ENCODE results near the gene ZNF175. TPM values are rescaled to one million over a fixed set of nuclear protein-coding genes. Genes with fewer than 3 reads are reported as not detected.

Gene ZNF175
- total RNA-seq (2022), result 10.2 and 16.1 TPM in 2 replicates
- percentile 75 among the genes with signal in this experiment for Bru-seq, nascent RNA
- BruChase-seq, experiment 1, labeled RNA remaining after a 6-hour chase, result percentile 56 among the genes with signal in this experiment
- BruChase-seq, experiment 2, labeled RNA remaining after a 2-hour chase, result percentile 69 among the genes with signal in this experiment
- long read RNA-seq, full-length matches to known transcripts, result 2 of 2 reads
- long read RNA-seq, partial matches to known transcripts, result 0 of 2 reads
- long read RNA-seq, other reads (novel, unspliced or antisense), result 0 of 2 reads

DNA sequence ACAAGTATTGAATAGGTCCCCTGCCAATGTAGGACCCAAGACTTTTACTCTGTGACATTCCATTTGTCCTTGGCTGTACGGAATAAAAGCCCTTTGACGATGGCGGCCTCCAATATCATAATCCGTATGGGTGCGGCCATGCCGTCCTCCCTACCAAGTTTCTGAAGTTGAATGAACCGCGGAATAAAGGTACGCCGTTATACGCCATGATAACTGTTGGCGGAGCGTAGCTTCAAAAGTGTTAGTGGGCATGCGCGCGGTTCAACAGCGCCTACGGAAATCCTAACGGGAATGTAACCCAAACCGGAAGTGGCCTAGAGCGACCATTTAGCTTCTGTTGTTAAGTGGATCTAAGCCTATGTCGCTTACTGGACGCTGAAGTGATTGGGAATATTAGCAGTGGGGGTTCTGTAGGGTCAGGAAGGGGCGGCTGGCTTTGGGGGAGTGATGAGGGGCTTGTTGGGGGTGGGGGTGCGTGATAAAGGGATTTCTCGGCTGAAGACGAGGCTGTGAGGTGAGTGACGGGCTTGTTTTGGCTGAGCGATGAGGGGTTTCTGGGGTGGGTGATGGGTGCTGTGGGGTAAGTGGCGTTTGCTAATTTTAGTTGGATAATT lies at the start of gene ZNF175:
ZNF175 (plus strand) TSS at position 322 of the 614 bp plus-strand sequence. CDS start 2,047 bp downstream, outside the sequence.
- Mint-ChIP-seq H3K27ac (ENCODE audit: unreplicated experiment) (peak within 1 kb of the TSS; percentile 89), H3K36me3 (ENCODE audit: insufficient read depth, unreplicated experiment) (peaks cover 10% of the 10 kb centered on the region), H3K4me1 (ENCODE audit: low read depth, unreplicated experiment) (peaks cover 11% of the 10 kb centered on the region), H3K27me3 (ENCODE audit: unreplicated experiment) (peaks cover 11% of the 10 kb centered on the region), H3K4me3 (ENCODE audit: low read depth, unreplicated experiment) (peak within 1 kb of the TSS; percentile 90), H3K9me3 (ENCODE audit: low read depth, unreplicated experiment) (no peaks in the 10 kb centered on the region)
- CTCF ChIA-PET, result interaction anchor here (0.6 to 1.1 kb wide), 6 partner anchors 9 to 149 kb away, joined by 3 to 7 read pairs (median 4); no protein-coding TSS in a partner anchor
- intact Hi-C loops (cut with micrococcal nuclease; ENCODE audit: unreplicated experiment), result loop anchor here (2.0 to 10.0 kb wide), 2 partner anchors 24 to 96 kb away; partner anchors contain the start of gene CEACAM18
- BruUV-seq (replicated peaks), result no TSS peak
- DNase-seq, result peak; percentile 93
- TF ChIP-seq, protein P1, sequence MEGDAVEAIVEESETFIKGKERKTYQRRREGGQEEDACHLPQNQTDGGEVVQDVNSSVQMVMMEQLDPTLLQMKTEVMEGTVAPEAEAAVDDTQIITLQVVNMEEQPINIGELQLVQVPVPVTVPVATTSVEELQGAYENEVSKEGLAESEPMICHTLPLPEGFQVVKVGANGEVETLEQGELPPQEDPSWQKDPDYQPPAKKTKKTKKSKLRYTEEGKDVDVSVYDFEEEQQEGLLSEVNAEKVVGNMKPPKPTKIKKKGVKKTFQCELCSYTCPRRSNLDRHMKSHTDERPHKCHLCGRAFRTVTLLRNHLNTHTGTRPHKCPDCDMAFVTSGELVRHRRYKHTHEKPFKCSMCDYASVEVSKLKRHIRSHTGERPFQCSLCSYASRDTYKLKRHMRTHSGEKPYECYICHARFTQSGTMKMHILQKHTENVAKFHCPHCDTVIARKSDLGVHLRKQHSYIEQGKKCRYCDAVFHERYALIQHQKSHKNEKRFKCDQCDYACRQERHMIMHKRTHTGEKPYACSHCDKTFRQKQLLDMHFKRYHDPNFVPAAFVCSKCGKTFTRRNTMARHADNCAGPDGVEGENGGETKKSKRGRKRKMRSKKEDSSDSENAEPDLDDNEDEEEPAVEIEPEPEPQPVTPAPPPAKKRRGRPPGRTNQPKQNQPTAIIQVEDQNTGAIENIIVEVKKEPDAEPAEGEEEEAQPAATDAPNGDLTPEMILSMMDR (IDR thresholded peaks at IDR 0.05; ENCODE audit: unreplicated experiment), result no peak

DNA sequence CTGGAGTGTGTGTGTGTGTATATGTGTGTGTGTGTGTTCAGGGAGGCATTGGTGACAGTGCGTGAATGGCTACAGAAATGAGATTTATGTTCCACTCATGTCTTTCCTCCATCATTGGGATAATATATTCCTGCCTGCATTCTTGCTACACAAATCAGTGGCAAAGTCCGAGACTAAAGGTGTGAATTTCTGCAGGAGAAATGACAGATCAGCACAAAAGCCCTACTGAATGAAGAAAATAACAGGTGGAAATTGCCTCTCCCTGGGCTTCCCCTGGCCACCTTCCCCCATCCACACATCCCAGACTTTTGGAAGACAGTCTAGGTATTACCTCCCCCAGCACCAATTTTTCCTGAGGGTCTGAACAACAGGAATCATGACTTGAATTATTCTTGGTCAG lies 49.7 kb upstream of the ZNF175 start:
- DNase-seq, result no peak

DNA sequence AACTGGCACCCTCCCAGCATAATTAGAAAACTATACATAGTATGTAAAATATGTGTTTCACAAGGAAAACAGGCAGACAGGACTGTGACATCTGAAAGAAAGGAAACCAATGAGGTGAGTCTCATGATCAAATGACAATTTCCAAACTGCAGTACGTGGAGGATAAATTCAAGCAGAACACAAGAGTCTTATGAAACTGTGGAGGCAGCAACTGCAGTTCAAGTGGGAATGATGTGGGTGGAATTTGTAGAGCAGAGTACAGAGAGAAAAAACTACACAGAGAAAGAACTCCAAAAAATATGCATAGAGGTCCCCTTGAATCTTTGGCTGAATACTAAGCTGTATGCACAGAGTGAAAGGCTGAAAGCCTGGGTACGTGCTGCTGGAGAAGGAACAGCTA lies 49.3 kb upstream of the ZNF175 start:
- TF ChIP-seq, protein P1 (IDR thresholded peaks at IDR 0.05; ENCODE audit: unreplicated experiment), result no peak
- Mint-ChIP-seq H3K27me3 (ENCODE audit: unreplicated experiment) (peaks cover 40% of the 10 kb centered on the region), H3K4me1 (ENCODE audit: low read depth, unreplicated experiment) (no peaks in the 10 kb centered on the region), H3K9me3 (ENCODE audit: low read depth, unreplicated experiment) (peaks cover 3% of the 10 kb centered on the region), H3K4me3 (ENCODE audit: low read depth, unreplicated experiment) (no peak overlapping the region), H3K36me3 (ENCODE audit: insufficient read depth, unreplicated experiment) (no peaks in the 10 kb centered on the region), H3K27ac (ENCODE audit: unreplicated experiment) (no peak overlapping the region)
- no TSS peak for BruUV-seq (replicated peaks)
- DNase-seq, result no peak
- intact Hi-C loops (cut with micrococcal nuclease; ENCODE audit: unreplicated experiment), result no loop called here
- CTCF ChIA-PET, result no interaction called here

More for the DNA sequence above, 49.7 kb upstream of the ZNF175 start:
- Mint-ChIP-seq H3K4me3 (ENCODE audit: low read depth, unreplicated experiment) (no peak overlapping the region), H3K9me3 (ENCODE audit: low read depth, unreplicated experiment) (peaks cover 3% of the 10 kb centered on the region), H3K4me1 (ENCODE audit: low read depth, unreplicated experiment) (no peaks in the 10 kb centered on the region), H3K36me3 (ENCODE audit: insufficient read depth, unreplicated experiment) (no peaks in the 10 kb centered on the region), H3K27me3 (ENCODE audit: unreplicated experiment) (peaks cover 35% of the 10 kb centered on the region), H3K27ac (ENCODE audit: unreplicated experiment) (no peak overlapping the region)
- intact Hi-C loops (cut with micrococcal nuclease; ENCODE audit: unreplicated experiment), result no loop called here
- BruUV-seq (replicated peaks), result no TSS peak
- TF ChIP-seq, protein P1 (IDR thresholded peaks at IDR 0.05; ENCODE audit: unreplicated experiment), result no peak
- CTCF ChIA-PET, result no interaction called here

DNA sequence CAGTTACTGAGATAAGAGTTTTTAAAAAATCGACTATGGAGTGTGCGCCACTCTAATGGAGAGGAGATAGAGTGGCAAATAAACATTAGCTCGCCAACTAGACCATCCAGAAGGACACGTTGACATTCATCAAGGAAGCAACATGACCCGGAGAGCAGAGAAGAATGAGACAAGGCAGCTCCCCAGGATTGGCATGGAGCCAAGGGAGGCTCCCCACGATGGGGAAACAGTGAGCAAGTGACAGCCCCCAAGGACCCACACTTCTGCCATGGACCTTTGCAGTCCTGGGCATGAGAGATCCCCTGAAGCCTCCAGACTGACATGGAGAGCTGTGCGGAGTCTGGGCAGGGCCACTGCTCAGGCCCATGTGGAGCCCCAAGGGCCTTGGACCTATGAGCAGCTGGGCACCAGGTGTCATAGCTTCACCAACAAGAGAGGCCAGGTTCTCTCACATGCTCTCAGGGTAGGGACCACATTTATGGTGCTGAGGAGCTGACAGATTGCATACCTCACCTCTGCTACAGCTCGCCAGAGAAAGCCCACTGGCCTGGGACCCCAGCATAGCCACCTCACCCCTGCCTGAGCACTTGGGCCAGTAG lies 46.3 kb upstream of the ZNF175 start:
- Mint-ChIP-seq H3K27ac (ENCODE audit: unreplicated experiment) (no peak overlapping the region), H3K4me1 (ENCODE audit: low read depth, unreplicated experiment) (no peaks in the 10 kb centered on the region), H3K36me3 (ENCODE audit: insufficient read depth, unreplicated experiment) (no peaks in the 10 kb centered on the region), H3K9me3 (ENCODE audit: low read depth, unreplicated experiment) (no peaks in the 10 kb centered on the region), H3K4me3 (ENCODE audit: low read depth, unreplicated experiment) (no peak overlapping the region), H3K27me3 (ENCODE audit: unreplicated experiment) (peaks cover 69% of the 10 kb centered on the region)
- CTCF ChIA-PET, result interaction anchor here (0.8 kb wide), 1 partner anchor 132 kb away, joined by 3 read pairs; no protein-coding TSS in a partner anchor
- BruUV-seq (replicated peaks), result no TSS peak
- TF ChIP-seq, protein P1 (IDR thresholded peaks at IDR 0.05; ENCODE audit: unreplicated experiment), result no peak
- no peak for DNase-seq
- intact Hi-C loops (cut with micrococcal nuclease; ENCODE audit: unreplicated experiment), result no loop called here

Measured in Calu3 (cell line).